Stimulated activated CD8-positive, alpha-beta memory T cell treated with anti-CD3 and anti-CD28 coated beads, Interleukin-4, amount 100 ng/mL, for 1 hour (primary cell): ENCODE results near the gene FAM3D.

Source experiments
- DNase-seq, 2 donors: peaks; one replicate each; pipeline ENCODE4 v3.0.0-alpha.2; 2020; ENCODE audit warnings: low read depth in 2 of 2, low spot score in 1 of 2

Gene FAM3D

GRCh38 chr3:58657036-58657520 is 9.5 kb downstream of the FAM3D start:
- DNase-seq, result no peak

DNA sequence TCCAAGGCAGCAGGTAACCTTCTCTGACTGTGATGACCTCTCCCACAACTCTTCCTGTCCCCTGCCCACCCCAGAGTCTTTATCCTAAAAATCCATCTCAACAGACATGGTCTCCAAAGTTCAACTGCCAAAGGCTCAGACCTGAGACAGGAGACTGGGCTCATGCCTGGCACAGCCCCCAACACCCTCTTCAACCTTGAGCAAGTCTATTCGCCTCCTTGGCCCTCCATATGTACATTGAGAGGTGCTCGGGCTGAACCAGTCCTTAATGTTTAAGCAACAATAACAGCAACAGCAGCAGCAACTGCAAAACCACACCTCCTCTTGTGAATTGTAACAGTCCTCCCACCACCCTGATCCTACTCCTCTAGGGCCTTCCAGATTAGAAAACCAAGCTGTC is 9.9 kb downstream of the FAM3D start:
- no peak for DNase-seq

- DNase-seq, result no peak
Observed at GRCh38 chr3:58654466-58654865, 12.1 kb downstream of the FAM3D start.

GRCh38 chr3:58652624-58653023 is 13.9 kb downstream of the FAM3D start:
- no peak for DNase-seq

- DNase-seq, result no peak
Observed at GRCh38 chr3:58651276-58651675, 15.3 kb downstream of the FAM3D start.

DNA sequence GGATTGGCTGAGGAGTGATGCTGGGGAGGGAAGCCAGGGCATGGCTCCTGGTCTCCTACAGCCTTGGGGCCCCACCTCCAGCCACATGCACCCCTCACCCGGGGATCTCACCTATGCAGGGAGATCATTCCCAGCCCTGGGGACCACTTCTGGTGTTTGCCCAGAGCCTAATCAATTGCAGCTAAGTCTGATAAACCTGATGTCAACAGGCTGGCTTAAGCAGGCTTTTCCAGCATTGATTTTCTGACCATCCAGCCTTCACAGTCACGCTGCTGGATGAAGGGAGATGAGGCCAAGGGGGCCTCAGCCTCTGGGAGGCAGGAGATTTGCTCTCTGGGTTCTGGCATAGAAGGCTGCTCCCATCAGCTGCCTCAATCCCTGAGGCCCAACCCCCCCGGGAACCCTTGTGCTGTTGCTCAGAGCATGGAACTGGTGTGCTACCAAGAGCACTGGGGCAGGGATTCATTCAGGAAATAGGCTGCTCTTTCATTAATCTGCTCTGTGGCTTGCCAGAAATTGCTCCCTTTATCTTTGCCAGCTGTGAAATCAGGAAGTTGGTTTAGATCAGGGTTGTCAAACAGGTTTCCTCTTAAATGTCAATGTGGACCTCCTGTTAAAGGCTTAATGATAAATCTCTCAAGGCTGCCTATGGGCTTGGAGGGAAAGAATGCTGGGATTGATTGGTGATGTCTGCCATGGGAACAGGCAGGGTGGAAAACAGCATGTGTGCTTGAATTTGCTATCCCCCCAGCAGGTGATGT is 19.0 kb downstream of the FAM3D start:
- no peak for DNase-seq

- no peak for DNase-seq
Observed at GRCh38 chr3:58646503-58646902, 20.1 kb downstream of the FAM3D start.

DNA sequence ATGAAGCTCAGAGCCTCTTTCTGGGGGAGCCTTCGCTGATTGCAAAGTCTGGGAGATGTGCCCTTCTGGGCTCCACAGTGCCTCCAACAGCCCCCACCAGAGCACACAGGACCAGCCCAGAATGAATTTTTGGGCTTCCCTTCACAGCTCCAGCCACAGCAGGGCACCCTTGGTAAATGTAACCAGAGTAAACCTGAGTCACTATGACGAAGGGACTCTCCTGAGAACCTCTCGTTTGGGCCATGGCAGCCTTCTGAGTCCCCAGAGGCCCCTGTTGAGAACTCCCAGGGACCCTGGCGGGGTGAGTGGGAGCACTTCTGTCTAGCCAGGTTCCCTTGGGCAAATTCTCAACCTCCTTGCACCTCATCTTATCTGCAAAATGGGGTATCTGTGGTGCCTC is 20.8 kb downstream of the FAM3D start:
- DNase-seq, result no peak

GRCh38 chr3:58642846-58643245 is 23.7 kb downstream of the FAM3D start:
- no peak for DNase-seq

DNA sequence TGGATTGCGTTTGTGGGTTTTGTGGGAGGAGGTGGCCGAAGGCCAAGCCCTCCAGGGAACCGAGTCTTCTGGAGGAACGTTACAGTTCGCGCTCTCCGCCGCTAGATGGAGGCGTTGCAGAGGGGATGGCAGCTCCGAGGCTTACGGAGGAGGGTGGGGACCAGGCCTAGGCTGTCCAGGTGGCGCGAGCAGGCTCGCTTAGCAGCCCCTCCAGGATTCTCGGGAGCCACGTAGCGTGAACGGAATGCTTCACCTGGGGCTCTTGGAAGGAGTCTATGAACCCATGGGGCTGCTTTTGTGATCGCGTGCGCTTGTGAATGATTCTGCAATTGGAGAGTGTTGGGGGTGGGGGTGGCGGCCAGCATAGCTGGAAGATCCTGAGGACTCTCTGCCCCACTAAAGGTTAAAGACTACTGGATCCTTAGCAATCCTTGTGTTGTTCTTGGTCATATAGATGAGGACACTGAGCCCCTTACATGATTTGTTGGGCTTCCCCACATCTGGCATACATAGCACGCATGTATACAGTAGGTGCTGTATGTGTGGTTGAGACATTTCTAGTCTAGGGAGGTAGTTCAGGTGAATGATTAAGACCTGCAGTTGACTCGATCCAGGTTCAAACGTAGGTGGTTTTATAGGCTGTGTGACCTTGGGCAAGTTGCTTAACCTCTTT is 25.7 kb downstream of the FAM3D start:
- DNase-seq, result peak in 1 of 2 donors; percentile 9

DNA sequence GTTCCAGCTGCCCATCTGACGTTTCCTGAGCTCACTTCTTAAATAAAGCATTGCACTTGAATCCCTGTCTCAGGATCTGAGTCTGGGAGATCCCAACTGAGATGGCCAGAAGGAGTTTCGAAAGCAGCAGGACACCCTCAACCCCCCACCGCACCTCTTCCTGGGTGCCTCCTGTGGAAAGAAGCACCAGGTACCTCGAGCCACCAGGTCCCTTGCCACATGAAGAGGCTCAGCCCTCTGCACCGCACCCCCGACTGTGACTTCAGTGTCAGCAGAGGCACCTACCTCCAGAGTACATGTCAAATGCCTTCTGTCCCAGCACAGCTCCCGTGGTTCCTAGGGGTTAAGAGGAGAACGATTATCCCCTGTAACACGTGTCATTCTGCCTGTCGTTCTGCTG is 26.7 kb downstream of the FAM3D start:
- DNase-seq, result no peak

DNA sequence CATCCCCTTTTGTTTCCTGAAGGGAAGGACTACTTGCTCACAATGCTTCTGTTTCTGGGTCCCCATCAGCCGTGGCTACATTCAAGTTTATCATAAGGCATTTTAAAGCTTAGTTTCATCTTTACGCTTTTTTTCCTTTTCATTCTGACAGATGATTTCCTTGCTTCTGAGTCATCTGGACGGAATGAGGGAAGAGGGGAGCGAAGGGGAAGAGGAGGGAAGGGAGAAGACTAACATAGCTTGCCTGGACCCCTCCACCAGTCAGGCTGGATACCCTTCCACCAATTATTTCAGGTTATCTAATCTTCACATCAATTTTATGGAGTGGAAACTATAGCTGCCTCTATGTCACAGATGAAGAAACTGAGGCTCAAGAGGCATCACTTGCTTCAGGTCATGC is 27.6 kb downstream of the FAM3D start:
- no peak for DNase-seq

DNA sequence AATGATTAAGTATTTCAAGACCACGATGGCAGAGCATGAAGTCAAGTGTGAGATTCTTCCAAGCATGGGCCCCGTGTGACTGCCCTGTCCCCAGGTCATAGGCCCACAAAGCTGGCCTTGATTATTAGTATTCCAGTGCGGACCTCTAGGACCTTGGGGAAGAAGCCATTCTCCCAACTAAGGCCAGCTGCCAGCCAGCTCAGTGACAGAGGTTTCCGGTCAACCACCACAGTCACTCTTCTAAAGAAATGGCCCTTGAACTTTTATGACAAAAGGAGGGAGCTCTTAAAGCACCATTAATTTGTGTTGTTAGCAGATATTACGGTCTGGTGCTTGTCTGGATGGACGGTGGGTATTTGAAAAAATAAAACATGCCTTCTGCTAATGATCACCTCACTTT is 28.0 kb downstream of the FAM3D start:
- no peak for DNase-seq

DNA sequence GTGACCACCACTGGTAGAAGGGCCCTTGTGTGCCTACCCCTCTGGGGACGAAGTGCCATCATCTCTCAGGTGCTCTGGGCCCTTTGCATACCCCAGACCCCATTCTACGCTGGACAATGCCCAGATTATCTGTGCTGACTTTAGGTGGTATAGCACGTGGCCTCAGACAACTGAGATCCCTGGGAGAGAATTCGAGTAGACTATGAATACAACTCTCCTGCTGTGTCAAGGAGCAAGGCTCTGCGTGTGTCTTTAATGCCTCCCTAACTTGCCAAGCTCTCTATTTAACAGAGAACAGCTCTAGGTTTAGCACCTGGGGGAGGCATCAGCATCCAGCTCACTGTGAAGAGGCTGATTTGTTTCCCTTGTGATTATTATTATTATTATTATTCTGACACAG is 29.1 kb downstream of the FAM3D start:
- DNase-seq, result no peak

- DNase-seq, result no peak
Observed at GRCh38 chr3:58635371-58636285, 30.9 kb downstream of the FAM3D start.

- DNase-seq, result no peak
Observed at GRCh38 chr3:58633157-58633865, 33.3 kb downstream of the FAM3D start.

- no peak for DNase-seq
Observed at GRCh38 chr3:58631742-58632141, 34.8 kb downstream of the FAM3D start.

GRCh38 chr3:58630710-58631092 is 35.9 kb downstream of the FAM3D start:
- no peak for DNase-seq

DNA sequence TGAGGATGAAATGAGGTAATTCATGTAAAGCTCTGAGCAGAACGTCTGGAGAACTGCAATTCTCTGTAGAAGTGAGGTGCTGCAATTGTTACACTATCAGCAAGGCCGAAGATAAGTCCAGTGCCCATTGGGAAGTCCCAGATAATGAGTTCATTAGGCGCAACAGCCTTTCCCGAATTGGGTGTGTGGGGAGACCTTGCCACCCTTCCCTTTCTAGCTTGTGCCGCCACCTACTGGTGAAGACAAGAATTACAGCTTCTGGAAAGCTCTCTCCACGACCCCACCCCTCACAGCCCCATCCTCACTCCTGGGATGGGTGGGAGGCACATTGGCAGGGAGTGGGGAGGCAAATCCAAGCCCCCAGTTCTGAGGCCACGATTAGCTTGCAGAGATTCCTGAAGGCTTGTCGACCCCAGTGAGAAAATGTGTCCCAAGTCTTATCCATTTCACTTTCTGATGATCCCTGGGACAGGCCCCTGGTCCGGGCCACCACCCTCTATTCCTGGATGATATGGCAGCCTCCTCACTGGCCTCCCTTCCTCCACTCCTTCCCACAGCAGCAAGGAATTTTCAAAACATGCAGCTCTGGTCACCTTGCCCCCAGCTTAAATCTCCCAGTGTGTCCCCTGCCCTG is 36.4 kb downstream of the FAM3D start:
- DNase-seq, result peak; percentile 5 to 33

GRCh38 chr3:58629629-58630028 is 36.9 kb downstream of the FAM3D start:
- DNase-seq, result no peak
